ENCODE measurements around the gene SMIM45.

SMIM45 gene

GRCh38 chr22:41908411-41909309, 43.3 kb upstream of the SMIM45 start:
- H3K27ac ChIP-seq = no peak overlapping the region
- H3K36me3 ChIP-seq (ENCODE audit: insufficient read depth, low read length) = peaks cover 15% of the 10 kb centered on the region; the same call in 1 of the 2 replicates
- DNase-seq (ENCODE audit: low read depth, low spot score) = no peak
- no peak overlapping the region for H3K9ac ChIP-seq (ENCODE audit: insufficient read length)
- H3K4me3 ChIP-seq = no peak overlapping the region
- TF ChIP-seq FOXP2 (optimal IDR thresholded peaks at IDR 0.05; ENCODE audit: control extremely low read depth, extremely low read length, insufficient read depth) = no peak
- TF ChIP-seq EZH2 (IDR thresholded peaks at IDR 0.05) = no peak
- TF ChIP-seq POLR2AphosphoS5 (IDR thresholded peaks at IDR 0.05; ENCODE audit: borderline replicate concordance, low read depth, low read length) = no peak
- H3K9me3 ChIP-seq (ENCODE audit: low read depth, low read length) = no peaks in the 10 kb centered on the region

- Histone ChIP-seq H3K4me3 (no peak overlapping the region), H3K9ac (ENCODE audit: insufficient read length) (no peak overlapping the region), H3K36me3 (ENCODE audit: insufficient read depth, low read length) (peaks cover 11% of the 10 kb centered on the region; the same call in 1 of the 2 replicates), H3K27ac (no peak overlapping the region), H3K9me3 (ENCODE audit: low read depth, low read length) (no peaks in the 10 kb centered on the region)
- no peak for DNase-seq (ENCODE audit: low read depth, low spot score)
- TF ChIP-seq POLR2AphosphoS5 (IDR thresholded peaks at IDR 0.05; ENCODE audit: borderline replicate concordance, low read depth, low read length) (no peak), EZH2 (IDR thresholded peaks at IDR 0.05) (no peak), FOXP2 (optimal IDR thresholded peaks at IDR 0.05; ENCODE audit: control extremely low read depth, extremely low read length, insufficient read depth) (no peak)
Observed at GRCh38 chr22:41909310-41910049, 42.5 kb upstream of the SMIM45 start.

- Histone ChIP-seq H3K9ac (ENCODE audit: insufficient read length) (no peak overlapping the region), H3K36me3 (ENCODE audit: insufficient read depth, low read length) (peaks cover 2% of the 10 kb centered on the region; the same call in 1 of the 2 replicates), H3K27ac (no peak overlapping the region), H3K9me3 (ENCODE audit: low read depth, low read length) (no peaks in the 10 kb centered on the region), H3K4me3 (peak overlapping the region; percentile 73)
- TF ChIP-seq POLR2AphosphoS5 (IDR thresholded peaks at IDR 0.05; ENCODE audit: borderline replicate concordance, low read depth, low read length) (no peak), FOXP2 (optimal IDR thresholded peaks at IDR 0.05; ENCODE audit: control extremely low read depth, extremely low read length, insufficient read depth) (no peak), EZH2 (IDR thresholded peaks at IDR 0.05) (no peak)
- DNase-seq (ENCODE audit: low read depth, low spot score) = no peak
Observed at GRCh38 chr22:41910050-41911000, 41.6 kb upstream of the SMIM45 start.

- no peaks in the 10 kb centered on the region for H3K9me3 ChIP-seq (ENCODE audit: low read depth, low read length)
- no peak for DNase-seq (ENCODE audit: low read depth, low spot score)
Observed at GRCh38 chr22:41911001-41911611, 40.8 kb upstream of the SMIM45 start.

GRCh38 chr22:41912338-41913039, 39.5 kb upstream of the SMIM45 start:
- Histone ChIP-seq H3K27ac (no peak overlapping the region), H3K9ac (ENCODE audit: insufficient read length) (no peak overlapping the region), H3K36me3 (ENCODE audit: insufficient read depth, low read length) (no peaks in the 10 kb centered on the region), H3K4me3 (no peak overlapping the region), H3K9me3 (ENCODE audit: low read depth, low read length) (no peaks in the 10 kb centered on the region)
- no peak for TF ChIP-seq EZH2 (IDR thresholded peaks at IDR 0.05)
- no peak for DNase-seq (ENCODE audit: low read depth, low spot score)

More at GRCh38 chr22:41911001-41911611, 40.8 kb upstream of the SMIM45 start:
- TF ChIP-seq FOXP2 (optimal IDR thresholded peaks at IDR 0.05; ENCODE audit: control extremely low read depth, extremely low read length, insufficient read depth) = no peak
- TF ChIP-seq EZH2 (IDR thresholded peaks at IDR 0.05) = no peak
- TF ChIP-seq POLR2AphosphoS5 (IDR thresholded peaks at IDR 0.05; ENCODE audit: borderline replicate concordance, low read depth, low read length) = no peak
- Histone ChIP-seq H3K4me3 (peak overlapping the region; percentile 73), H3K36me3 (ENCODE audit: insufficient read depth, low read length) (no peaks in the 10 kb centered on the region), H3K9ac (ENCODE audit: insufficient read length) (no peak overlapping the region), H3K27ac (no peak overlapping the region)

GRCh38 chr22:41913040-41913719, 38.8 kb upstream of the SMIM45 start:
- Histone ChIP-seq H3K4me3 (no peak overlapping the region), H3K9me3 (ENCODE audit: low read depth, low read length) (no peaks in the 10 kb centered on the region), H3K36me3 (ENCODE audit: insufficient read depth, low read length) (no peaks in the 10 kb centered on the region), H3K9ac (ENCODE audit: insufficient read length) (no peak overlapping the region), H3K27ac (no peak overlapping the region)
- TF ChIP-seq FOXP2 (optimal IDR thresholded peaks at IDR 0.05; ENCODE audit: control extremely low read depth, extremely low read length, insufficient read depth) (no peak), POLR2AphosphoS5 (IDR thresholded peaks at IDR 0.05; ENCODE audit: borderline replicate concordance, low read depth, low read length) (no peak), EZH2 (IDR thresholded peaks at IDR 0.05) (no peak)
- DNase-seq (ENCODE audit: low read depth, low spot score) = no peak
